AG04450 (cell line): ENCODE results near the gene NTM. TPM values are rescaled to one million over a fixed set of nuclear protein-coding genes. Genes with fewer than 3 reads are reported as not detected.

Experiments
- CTCF ChIA-PET: fragments of 300-600, 350-600 bp; formaldehyde crosslinking; extraction: SDS; loops from one replicate; lab custom pipeline; 2022; ENCODE audit warnings: antibody characterized with exemption, inconsistent platforms; lab: Charles Lee
- POLR2A ChIA-PET: fragments of 350-600 bp; formaldehyde crosslinking; extraction: SDS; loops from one replicate; lab custom pipeline; 2021; ENCODE audit warnings: antibody characterized with exemption, inconsistent platforms; lab: Yijun Ruan, JAX
- DNase-seq: peaks from one replicate; pipeline ENCODE4 v3.0.0-alpha.2; 2011; ENCODE audit warnings: low read depth, low spot score
- H3K27ac ChIP-seq: one replicate; pipeline ENCODE4 v1.5.1; 2012; ENCODE audit warnings: low read depth, low read length, control low read depth
- H3K27me3 ChIP-seq: one replicate; pipeline ENCODE4 v1.6.0; 2012; ENCODE audit warnings: low read length; ENCODE audit not compliant: control insufficient read depth, insufficient read depth
- H3K4me3 ChIP-seq: 2 replicates; pipeline ENCODE4 v1.5.1; 2011; ENCODE audit warnings: mild to moderate bottlenecking, low read depth, low read length, control low read depth
- H3K9me3 ChIP-seq: 2 replicates; pipeline ENCODE4 v1.5.1; 2012; ENCODE audit warnings: low read length; ENCODE audit not compliant: control insufficient read depth, insufficient read depth
- CTCF ChIP-seq: IDR thresholded peaks from 2 replicates; pipeline ENCODE4 v1.5.1; 2011; ENCODE audit warnings: low read depth, low read length, control low read depth, inconsistent platforms
- polyA plus RNA-seq: library from polyadenylated mRNA; depleted of rRNA; stranded (reverse); fragments of >200 nt; gene quantifications from 2 replicates; pipeline ENCODE4 v1.2.3, GENCODE V29; 2011

The NTM gene
- polyA plus RNA-seq, 1 experiment = 26.9 TPM

- no peaks in the 10 kb centered on the region for H3K9me3 ChIP-seq
Measured at GRCh38 chr11:131944736-131945135, 574.3 kb downstream of the NTM start.

GRCh38 chr11:131945706-131946105 is 575.3 kb downstream of the NTM start:
- Histone ChIP-seq H3K4me3 (no peak overlapping the region), H3K9me3 (no peaks in the 10 kb centered on the region), H3K27ac (no peak overlapping the region), H3K27me3 (no peaks in the 10 kb centered on the region)
- CTCF ChIA-PET = no interaction called here
- no peak for TF ChIP-seq CTCF
- no peak for DNase-seq
- POLR2A ChIA-PET = no interaction called here

More at GRCh38 chr11:131944736-131945135, 574.3 kb downstream of the NTM start:
- no peak for TF ChIP-seq CTCF
- ChIA-PET CTCF (interaction anchor here (2.2 kb wide), 1 partner anchor 182 kb away, joined by 6 read pairs; no protein-coding TSS in a partner anchor), POLR2A (no interaction called here)
- DNase-seq = peak; percentile 30
- no peaks in the 10 kb centered on the region for H3K27me3 ChIP-seq
- no peak overlapping the region for H3K4me3 ChIP-seq
- peak overlapping the region; percentile 57 for H3K27ac ChIP-seq

- ChIA-PET POLR2A (no interaction called here), CTCF (no interaction called here)
- H3K27me3 ChIP-seq = no peaks in the 10 kb centered on the region
- DNase-seq = no peak
- H3K4me3 ChIP-seq = no peak overlapping the region
- TF ChIP-seq CTCF = no peak
- H3K27ac ChIP-seq = no peak overlapping the region
- H3K9me3 ChIP-seq = no peaks in the 10 kb centered on the region
Measured at GRCh38 chr11:131947511-131947910, 577.1 kb downstream of the NTM start.

GRCh38 chr11:131951121-131951520 is 580.7 kb downstream of the NTM start:
- DNase-seq = no peak
- ChIA-PET POLR2A (no interaction called here), CTCF (interaction anchor here (0.9 kb wide), 1 partner anchor 176 kb away, joined by 3 read pairs; no protein-coding TSS in a partner anchor)
- H3K27me3 ChIP-seq = no peaks in the 10 kb centered on the region
- H3K9me3 ChIP-seq = no peaks in the 10 kb centered on the region
- H3K4me3 ChIP-seq = no peak overlapping the region
- H3K27ac ChIP-seq = no peak overlapping the region
- no peak for TF ChIP-seq CTCF

- CTCF ChIA-PET = no interaction called here
- TF ChIP-seq CTCF = no peak
- H3K4me3 ChIP-seq = no peak overlapping the region
- H3K9me3 ChIP-seq = no peaks in the 10 kb centered on the region
- DNase-seq = no peak
- POLR2A ChIA-PET = no interaction called here
- H3K27me3 ChIP-seq = no peaks in the 10 kb centered on the region
- no peak overlapping the region for H3K27ac ChIP-seq
Measured at GRCh38 chr11:131954146-131954545, 583.7 kb downstream of the NTM start.
